Occipital lobe (tissue), 2 donors: ENCODE measurements around the gene ICOSLG. TPM values are rescaled to one million over a fixed set of nuclear protein-coding genes. Genes with fewer than 3 reads are reported as not detected.
"Not testable (repeated sequence)": the region's sequence is repeated elsewhere in the genome, so short reads cannot be mapped to it uniquely, and the experiment has no call there.

ENCODE experiments used
- DNase-seq: peaks from one replicate; lab custom pipeline; 2025; lab: John Stamatoyannopoulos, UW
- total RNA-seq: library from RNA; depleted of rRNA; stranded (reverse); fragments of >200 nt; gene quantifications from one replicate; pipeline ENCODE4 v1.2.3, GENCODE V29; 2014

The ICOSLG gene
- total RNA-seq, 1 donor from 2014 or later: 0.31 TPM

DNA sequence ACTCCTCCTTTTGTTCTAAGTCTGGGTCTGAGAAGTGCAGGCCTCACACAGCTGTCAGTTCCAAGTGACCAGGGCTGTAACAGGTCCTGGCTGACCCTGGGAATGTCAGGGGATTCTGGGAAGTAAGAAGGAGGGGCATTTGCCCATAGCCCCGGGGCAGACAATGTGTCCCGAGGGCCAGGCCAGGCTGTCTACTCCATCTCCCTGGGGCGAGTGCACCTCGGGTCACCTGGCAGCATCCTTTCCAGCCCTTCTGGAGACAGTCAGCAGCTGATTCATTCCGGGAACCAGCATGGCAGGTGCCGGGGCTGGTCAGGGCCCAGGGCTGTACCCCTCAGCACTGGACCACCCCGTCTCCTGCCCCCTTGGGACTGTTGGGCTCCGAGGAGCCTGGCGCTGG is 13.1 kb downstream of the ICOSLG start:
- DNase-seq: not testable (repeated sequence)

DNA sequence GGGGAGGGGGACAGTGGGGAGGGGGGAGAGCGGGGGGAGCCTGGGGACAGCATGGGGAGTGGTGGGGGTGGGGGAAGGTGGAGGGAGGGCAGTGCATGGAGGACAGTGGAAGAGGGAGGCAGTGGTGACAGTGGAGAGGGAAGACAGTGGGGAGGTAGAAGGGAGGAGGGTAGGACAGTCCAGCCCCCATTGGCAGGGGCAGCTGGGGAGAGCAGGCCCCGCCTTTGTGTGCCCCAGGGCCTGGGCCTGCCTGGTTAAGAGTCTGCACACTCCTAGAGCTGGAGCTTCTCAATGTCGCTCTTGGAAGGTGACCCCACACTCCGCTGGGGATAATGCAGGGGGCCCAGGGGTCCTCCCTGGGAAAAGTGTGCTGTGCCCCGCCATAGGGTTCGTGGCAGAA is 15.1 kb downstream of the ICOSLG start:
- not testable (repeated sequence) for DNase-seq

- not testable (repeated sequence) for DNase-seq
Measured at GRCh38 chr21:44223334-44223733, 17.4 kb downstream of the ICOSLG start.

GRCh38 chr21:44220674-44221073 is 20.1 kb downstream of the ICOSLG start:
- not testable (repeated sequence) for DNase-seq

- DNase-seq: not testable (repeated sequence)
Measured at GRCh38 chr21:44218461-44218860, 22.3 kb downstream of the ICOSLG start.

- DNase-seq: not testable (repeated sequence)
Measured at GRCh38 chr21:44211978-44212377, 28.8 kb downstream of the ICOSLG start.

DNA sequence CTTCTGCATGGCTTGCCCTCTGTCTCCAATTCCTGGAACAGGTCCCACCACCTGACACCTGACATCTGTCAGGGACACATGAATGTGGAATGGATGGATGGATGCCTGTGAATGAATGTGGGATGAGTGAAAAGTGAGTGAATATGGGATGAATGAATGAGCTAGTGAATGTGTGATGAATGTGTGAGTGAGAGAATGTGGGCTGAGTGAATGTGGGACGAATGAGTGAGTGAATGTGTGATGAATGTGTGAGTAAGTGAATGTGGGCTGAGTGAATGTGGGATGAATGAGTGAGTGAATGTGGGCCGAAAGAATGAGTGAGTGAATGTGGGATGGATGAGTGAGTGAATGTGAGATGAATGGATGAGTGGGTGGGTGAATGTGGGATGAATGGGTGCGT is 29.2 kb downstream of the ICOSLG start:
- not testable (repeated sequence) for DNase-seq

- not testable (repeated sequence) for DNase-seq
Measured at GRCh38 chr21:44207860-44208646, 32.7 kb downstream of the ICOSLG start.

- DNase-seq: not testable (repeated sequence)
Measured at GRCh38 chr21:44206698-44207676, 33.8 kb downstream of the ICOSLG start.

DNA sequence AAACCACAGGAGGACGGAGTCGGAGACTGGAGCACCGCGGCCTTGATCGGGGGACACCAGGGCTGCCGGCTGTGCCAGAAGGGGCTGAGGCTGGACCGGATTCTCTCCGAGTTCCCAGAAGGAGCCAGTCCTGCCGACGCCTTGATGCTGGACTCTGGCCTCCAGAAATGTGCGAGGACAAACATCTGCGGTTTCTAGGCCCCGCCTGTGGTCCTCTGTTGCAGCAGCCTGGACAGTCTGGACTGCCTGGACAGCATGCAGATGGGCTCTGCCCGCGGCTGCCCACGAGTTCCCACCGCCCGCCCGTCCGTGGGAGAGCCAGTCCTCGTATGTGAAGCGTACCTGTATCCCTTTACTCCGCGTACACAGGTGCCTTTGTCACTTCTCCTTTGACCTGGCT is 34.6 kb downstream of the ICOSLG start:
- DNase-seq: not testable (repeated sequence)

DNA sequence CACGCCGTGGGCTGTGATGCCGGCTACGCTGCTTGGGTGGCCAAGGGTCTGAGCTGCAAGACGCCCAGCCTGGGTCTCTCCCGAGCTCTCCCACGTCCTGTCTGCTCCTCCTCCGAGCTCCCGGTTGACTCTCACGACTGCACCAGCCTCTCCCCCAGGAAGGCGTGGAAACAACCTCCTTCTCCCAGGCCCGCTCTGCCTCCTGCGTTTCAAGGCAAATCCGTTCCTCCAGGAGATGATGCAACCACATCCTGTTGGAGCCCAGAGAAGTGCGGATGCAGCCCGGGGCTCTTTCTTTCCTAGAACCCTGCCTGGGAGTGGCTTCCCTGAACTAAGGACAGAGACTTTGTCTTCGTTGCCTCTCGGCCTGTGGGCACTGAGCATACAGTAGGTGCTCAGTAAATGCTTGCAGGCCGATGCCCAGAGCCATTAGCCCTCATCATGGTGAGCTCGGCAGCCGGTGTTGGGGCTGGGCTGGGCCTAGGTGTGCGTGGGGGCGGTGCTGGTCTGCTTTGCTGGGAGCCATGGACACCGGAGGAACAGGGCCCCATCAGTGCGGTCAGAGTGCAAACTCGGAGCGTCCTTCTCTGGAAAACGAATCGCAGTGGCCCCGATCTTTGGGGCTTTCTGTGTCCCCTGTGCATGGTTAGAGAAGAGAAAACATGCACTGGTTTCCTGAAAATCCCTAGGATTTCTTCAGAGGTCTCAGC is 38.0 kb downstream of the ICOSLG start:
- DNase-seq: not testable (repeated sequence)

GRCh38 chr21:44199997-44200396 is 40.7 kb downstream of the ICOSLG start:
- DNase-seq: not testable (repeated sequence)

DNA sequence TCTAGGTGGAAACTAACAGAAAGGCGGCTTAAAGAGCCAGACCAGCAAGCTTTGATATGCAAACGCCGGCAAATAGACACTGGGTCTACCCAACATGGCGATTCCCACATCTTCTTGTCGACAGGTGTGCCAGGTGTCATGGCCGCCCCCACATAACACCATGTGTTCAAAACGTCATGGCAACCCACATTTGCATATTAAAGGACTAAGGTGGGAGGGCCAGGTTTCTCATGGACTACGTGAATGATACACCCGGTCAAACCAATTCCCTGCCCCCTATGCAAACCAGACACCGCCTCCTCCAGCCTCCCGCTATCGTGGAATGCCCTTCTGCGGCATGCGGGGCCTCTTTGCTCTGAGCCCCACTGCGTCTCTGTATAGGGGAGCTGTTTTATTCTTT is 41.3 kb downstream of the ICOSLG start:
- no peak for DNase-seq

- not testable (repeated sequence) for DNase-seq
Measured at GRCh38 chr21:44197156-44197516, 43.6 kb downstream of the ICOSLG start.

DNA sequence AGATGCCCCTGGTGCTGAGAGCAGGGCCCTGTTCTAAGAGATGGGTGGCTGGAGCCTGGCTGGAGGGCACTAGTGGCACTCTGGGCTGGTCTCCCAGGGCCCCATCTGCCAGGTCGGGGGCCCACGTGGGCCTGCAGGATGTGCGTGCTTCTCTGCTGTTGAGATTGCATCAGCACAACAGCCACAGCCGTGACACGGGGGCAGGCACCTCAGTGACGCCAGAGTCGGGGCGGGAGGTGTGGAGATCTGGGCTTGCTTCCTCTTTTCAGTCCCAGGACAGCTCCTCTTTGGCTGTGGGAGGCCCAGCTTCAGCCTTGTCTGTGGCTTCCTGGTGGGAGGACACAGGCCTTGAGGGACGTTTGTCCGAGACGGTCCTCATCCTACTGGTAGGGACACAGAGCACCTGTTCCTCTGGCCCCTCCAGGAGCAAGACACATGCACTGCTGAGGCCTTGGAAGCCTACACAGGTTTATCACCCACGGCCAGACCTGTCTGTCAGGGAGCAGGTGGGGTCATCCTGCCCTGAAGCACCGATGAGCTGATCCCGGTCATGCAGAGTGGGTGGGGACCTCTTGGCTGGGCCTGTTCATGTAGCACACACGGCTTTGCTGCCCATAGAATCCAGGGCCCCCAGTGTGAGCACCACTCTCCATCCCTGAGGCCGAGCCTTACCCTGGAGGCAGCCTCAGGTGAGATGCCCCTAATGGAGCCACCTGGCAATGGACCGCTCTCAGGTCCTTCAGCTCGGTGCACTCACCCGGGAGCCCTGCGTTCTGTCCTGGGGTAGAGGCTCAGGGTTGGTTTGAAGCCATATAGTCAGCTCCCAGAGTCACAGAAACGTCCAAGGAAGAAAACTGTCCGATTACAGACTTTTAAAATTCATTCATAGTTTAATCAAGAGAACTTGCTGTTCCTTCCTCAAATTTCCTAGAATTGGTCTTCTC is 44.3 kb downstream of the ICOSLG start:
- DNase-seq: not testable (repeated sequence)

- DNase-seq: not testable (repeated sequence)
Measured at GRCh38 chr21:44194888-44195287, 45.9 kb downstream of the ICOSLG start.

GRCh38 chr21:44194451-44194850 is 46.3 kb downstream of the ICOSLG start:
- not testable (repeated sequence) for DNase-seq

DNA sequence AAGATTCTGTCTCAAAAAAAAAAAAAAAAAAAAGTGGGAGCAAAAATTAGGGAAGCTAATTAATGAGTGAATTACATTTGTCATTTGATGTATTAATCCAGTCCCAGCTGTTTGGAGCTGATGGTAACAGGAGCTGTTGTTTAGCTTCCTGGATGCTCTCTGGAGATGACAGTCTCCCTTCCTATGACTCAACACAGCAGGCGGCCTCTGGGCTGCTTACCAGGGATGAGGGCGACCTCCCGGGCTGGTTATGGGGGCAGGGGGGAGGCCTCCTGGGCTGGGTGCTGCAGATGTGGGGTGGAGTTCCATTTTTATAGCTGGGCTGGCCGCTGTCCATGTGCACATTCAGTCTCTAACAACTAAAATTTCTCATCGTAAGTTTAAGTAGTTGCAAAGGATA is 47.6 kb downstream of the ICOSLG start:
- not testable (repeated sequence) for DNase-seq

DNA sequence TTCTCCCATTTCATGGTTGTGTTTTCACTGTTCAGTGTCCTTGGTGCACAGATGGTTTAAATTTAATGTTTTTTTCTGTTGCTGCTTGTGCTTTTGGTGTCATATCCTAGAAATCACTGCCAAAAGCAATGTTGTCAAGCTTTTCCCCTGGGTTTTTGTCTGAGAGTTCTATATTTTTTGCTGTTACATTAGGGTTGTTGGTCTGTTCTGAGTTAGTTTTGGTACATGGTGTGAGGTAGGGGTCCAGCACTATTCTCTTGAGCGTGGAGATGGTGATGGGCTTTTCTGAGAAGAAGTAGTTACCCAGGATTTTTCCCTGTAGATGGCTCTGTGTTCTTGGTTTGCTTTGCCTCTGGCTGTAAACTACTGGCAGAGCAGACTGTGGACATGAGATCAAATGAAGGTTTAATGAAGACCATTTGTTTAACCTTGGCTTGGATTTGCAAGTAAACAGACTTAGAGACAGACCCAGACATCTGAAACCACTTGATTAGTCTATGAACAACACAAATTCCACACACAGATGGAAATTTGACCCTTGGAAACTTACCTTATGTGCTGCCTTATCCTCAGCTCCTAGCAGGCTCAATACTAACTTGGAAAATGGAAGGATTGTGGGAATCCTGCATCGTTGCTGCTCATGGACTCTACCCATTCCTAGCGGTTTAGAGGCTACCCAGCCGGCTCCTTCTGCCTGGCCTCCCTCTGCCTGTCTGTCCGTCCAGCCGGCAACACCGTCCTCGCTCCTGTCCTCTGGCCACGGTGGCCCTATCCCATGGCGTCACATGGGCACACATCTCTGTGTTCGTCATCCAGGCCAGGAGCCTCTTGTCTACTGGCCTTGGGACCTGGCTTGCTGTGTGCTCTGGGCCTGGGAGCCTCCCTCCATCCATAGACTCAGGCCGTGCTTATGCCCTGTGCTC is 50.1 kb downstream of the ICOSLG start:
- DNase-seq: not testable (repeated sequence)
